Uterus (tissue), 2 donors: Measurements from ENCODE around the gene CEMIP.

Experiments
- POLR2A ChIP-seq, 2 donors: fragments of 450-650 bp; IDR thresholded peaks; one replicate each; pipeline ENCODE4 v1.6.1; 2016; ENCODE audit warnings: antibody characterized with exemption in 2 of 2, mild to moderate bottlenecking in 1 of 2, moderate library complexity in 1 of 2
- TF ChIP-seq, protein P1 (sequence below), 4 experiments: fragments of 200-600 bp in 2 of 4; fragments of 450-650 bp in 2 of 4; sonication (generic) in 2 of 4; IDR thresholded peaks; one replicate each; pipeline ENCODE4 v1.5.1; 2016 to 2019; ENCODE audit warnings: antibody characterized with exemption in 4 of 4, mild to moderate bottlenecking in 2 of 4, moderate library complexity in 1 of 4

DNA sequence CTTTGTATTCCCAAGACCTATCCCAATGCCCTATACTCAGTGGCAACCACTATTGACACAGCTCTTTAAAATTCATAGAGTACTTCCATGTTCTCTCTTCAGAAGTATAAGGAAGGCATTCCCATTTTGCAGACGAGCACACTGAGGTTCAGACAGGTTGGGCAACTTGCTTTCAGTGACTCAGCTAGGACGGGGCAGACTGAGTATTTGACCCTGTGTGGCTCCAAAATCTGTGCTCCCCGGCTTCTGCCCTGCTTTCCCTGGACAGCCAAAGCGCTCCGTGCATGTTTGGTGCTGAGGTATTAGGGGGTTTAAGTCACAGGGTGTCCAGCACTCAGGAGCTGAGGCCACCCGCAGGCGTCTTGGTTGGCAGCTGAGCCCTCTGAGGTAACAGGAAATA is 59.5 kb downstream of the CEMIP start:
- TF ChIP-seq, protein P1, sequence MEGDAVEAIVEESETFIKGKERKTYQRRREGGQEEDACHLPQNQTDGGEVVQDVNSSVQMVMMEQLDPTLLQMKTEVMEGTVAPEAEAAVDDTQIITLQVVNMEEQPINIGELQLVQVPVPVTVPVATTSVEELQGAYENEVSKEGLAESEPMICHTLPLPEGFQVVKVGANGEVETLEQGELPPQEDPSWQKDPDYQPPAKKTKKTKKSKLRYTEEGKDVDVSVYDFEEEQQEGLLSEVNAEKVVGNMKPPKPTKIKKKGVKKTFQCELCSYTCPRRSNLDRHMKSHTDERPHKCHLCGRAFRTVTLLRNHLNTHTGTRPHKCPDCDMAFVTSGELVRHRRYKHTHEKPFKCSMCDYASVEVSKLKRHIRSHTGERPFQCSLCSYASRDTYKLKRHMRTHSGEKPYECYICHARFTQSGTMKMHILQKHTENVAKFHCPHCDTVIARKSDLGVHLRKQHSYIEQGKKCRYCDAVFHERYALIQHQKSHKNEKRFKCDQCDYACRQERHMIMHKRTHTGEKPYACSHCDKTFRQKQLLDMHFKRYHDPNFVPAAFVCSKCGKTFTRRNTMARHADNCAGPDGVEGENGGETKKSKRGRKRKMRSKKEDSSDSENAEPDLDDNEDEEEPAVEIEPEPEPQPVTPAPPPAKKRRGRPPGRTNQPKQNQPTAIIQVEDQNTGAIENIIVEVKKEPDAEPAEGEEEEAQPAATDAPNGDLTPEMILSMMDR (IDR thresholded peaks at IDR 0.05) = no peak
- TF ChIP-seq POLR2A (IDR thresholded peaks at IDR 0.05) = no peak
